ENCODE results near the gene MX1.

The MX1 gene

GRCh38 chr21:41437729-41438128, 11.7 kb downstream of the MX1 start:
- Histone ChIP-seq H3K4me3 (ENCODE audit: low read length) (no peak overlapping the region), H3K9me3 (ENCODE audit: insufficient read depth, low read depth, low read length) (peaks cover 7% of the 10 kb centered on the region), H3K27me3 (ENCODE audit: insufficient read depth, low read length) (no peaks in the 10 kb centered on the region), H3K4me1 (ENCODE audit: insufficient read depth, low read length) (no peaks in the 10 kb centered on the region; the same call in 1 of the 2 replicates), H3K36me3 (ENCODE audit: insufficient read depth, low read depth, low read length) (no peaks in the 10 kb centered on the region), H3K9ac (ENCODE audit: low read depth, low read length) (no peak overlapping the region), H3K27ac (ENCODE audit: low read length) (no peak overlapping the region)

DNA sequence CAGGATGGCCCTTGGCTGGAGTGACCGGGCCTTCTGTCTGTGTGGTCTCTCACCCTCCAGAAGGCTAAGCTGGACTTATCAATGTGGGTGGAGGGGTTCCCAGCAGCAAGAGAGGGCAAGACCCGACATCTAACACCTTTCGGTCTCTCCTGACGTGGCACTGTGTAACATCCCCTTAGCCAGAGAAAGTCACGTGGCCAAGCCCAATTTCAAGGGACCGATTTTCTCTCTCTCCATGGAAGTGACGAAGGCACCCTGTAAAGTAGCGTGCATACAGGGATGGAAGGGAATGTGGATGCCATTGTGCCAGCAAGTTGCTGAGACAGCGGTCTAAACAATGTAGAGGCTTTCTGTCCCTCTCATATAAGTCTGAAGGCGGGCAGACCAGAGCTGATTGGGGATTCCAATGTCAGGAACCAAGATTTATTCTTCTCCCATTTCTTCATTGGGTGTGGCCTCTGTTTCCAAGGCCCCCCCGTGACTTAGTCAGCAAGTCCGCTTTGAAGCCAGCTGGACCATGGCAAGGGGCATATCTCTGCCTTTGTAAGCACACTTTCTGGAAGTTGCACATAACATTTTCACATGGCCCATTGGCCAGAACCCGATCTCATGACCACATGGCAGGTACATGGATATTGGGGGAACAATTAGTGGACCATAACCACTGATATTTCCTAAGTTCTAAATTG, 12.5 kb downstream of the MX1 start:
- Histone ChIP-seq H3K4me1 (ENCODE audit: insufficient read depth, low read length) (no peaks in the 10 kb centered on the region), H3K9me3 (ENCODE audit: insufficient read depth, low read depth, low read length) (peaks cover 7% of the 10 kb centered on the region), H3K27ac (ENCODE audit: low read length) (no peak overlapping the region), H3K27me3 (ENCODE audit: insufficient read depth, low read length) (no peaks in the 10 kb centered on the region), H3K36me3 (ENCODE audit: insufficient read depth, low read depth, low read length) (no peaks in the 10 kb centered on the region), H3K9ac (ENCODE audit: low read depth, low read length) (no peak overlapping the region), H3K4me3 (ENCODE audit: low read length) (no peak overlapping the region)

- Histone ChIP-seq H3K27ac (ENCODE audit: low read length) (no peak overlapping the region), H3K4me1 (ENCODE audit: insufficient read depth, low read length) (no peaks in the 10 kb centered on the region), H3K36me3 (ENCODE audit: insufficient read depth, low read depth, low read length) (no peaks in the 10 kb centered on the region), H3K27me3 (ENCODE audit: insufficient read depth, low read length) (no peaks in the 10 kb centered on the region), H3K9ac (ENCODE audit: low read depth, low read length) (no peak overlapping the region), H3K4me3 (ENCODE audit: low read length) (no peak overlapping the region), H3K9me3 (ENCODE audit: insufficient read depth, low read depth, low read length) (peaks cover 7% of the 10 kb centered on the region)
These were observed 13.2 kb downstream of the MX1 start for GRCh38 chr21:41439248-41439647.

DNA sequence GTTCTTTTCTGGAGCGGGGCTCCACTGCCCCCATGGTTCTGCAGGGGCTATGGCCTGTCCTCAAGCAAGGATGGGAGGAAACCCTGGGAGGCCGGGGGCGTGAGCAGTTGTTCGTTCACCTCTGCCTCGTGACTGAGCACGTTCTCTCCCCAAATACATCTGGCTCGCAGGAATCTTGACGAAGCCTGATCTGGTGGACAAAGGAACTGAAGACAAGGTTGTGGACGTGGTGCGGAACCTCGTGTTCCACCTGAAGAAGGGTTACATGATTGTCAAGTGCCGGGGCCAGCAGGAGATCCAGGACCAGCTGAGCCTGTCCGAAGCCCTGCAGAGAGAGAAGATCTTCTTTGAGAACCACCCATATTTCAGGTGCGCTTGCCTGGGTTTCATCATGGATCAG, 15.5 kb downstream of the MX1 start:
- no peaks in the 10 kb centered on the region for H3K4me1 ChIP-seq (ENCODE audit: insufficient read depth, low read length)
- H3K4me3 ChIP-seq (ENCODE audit: low read length), result no peak overlapping the region
- no peaks in the 10 kb centered on the region for H3K27me3 ChIP-seq (ENCODE audit: insufficient read depth, low read length)
- H3K27ac ChIP-seq (ENCODE audit: low read length), result no peak overlapping the region
- no peaks in the 10 kb centered on the region for H3K36me3 ChIP-seq (ENCODE audit: insufficient read depth, low read depth, low read length)
- H3K9me3 ChIP-seq (ENCODE audit: insufficient read depth, low read depth, low read length), result no peaks in the 10 kb centered on the region
- no peak overlapping the region for H3K9ac ChIP-seq (ENCODE audit: low read depth, low read length)

- H3K9me3 ChIP-seq (ENCODE audit: insufficient read depth, low read depth, low read length), result no peaks in the 10 kb centered on the region
- H3K36me3 ChIP-seq (ENCODE audit: insufficient read depth, low read depth, low read length), result no peaks in the 10 kb centered on the region
These were observed 16.6 kb downstream of the MX1 start for GRCh38 chr21:41442481-41443186.

GRCh38 chr21:41443562-41443961, 17.5 kb downstream of the MX1 start:
- Histone ChIP-seq H3K4me3 (ENCODE audit: low read length) (no peak overlapping the region), H3K27me3 (ENCODE audit: insufficient read depth, low read length) (no peaks in the 10 kb centered on the region), H3K36me3 (ENCODE audit: insufficient read depth, low read depth, low read length) (no peaks in the 10 kb centered on the region), H3K9me3 (ENCODE audit: insufficient read depth, low read depth, low read length) (no peaks in the 10 kb centered on the region), H3K9ac (ENCODE audit: low read depth, low read length) (no peak overlapping the region), H3K27ac (ENCODE audit: low read length) (no peak overlapping the region), H3K4me1 (ENCODE audit: insufficient read depth, low read length) (no peaks in the 10 kb centered on the region)

More at GRCh38 chr21:41442481-41443186, 16.6 kb downstream of the MX1 start:
- Histone ChIP-seq H3K27me3 (ENCODE audit: insufficient read depth, low read length) (no peaks in the 10 kb centered on the region), H3K9ac (ENCODE audit: low read depth, low read length) (no peak overlapping the region), H3K4me1 (ENCODE audit: insufficient read depth, low read length) (no peaks in the 10 kb centered on the region), H3K27ac (ENCODE audit: low read length) (no peak overlapping the region), H3K4me3 (ENCODE audit: low read length) (no peak overlapping the region)

DNA sequence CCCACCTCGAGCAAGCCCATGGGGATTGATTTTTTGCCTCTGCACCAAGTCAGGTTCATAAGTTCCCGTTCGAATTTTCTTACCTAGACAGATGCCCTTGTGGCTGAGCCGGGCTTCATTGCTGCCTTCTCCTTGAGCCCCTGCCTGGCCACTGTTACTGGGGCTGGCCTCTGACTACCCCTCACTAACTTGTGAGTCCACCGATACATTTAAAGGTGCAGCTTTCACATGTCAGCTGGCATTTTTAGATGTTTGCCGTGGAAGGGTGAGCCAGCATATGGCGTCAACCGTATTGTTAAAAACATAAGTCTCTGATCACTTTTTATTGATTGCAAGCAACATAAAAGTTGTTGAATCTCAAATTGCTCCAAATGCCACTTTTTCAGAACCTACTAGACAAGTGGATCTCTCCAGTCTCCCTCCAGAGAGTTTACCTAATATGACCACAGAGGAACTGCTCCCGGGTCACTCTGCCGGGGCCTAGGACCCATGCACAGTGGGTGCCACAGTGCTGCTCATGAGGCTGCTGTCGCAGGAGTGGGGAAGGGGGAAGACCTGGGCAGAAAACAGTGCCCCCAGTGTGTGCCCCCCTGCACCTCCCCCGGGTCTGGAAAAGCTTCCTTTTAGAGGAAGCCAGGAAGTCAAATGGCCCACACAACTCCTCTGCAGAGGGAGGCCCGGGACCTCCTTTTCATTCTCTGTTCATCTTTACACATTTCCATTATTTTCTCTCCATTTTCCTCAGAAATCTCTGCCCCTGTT, 18.8 kb downstream of the MX1 start:
- H3K9ac ChIP-seq (ENCODE audit: low read depth, low read length), result no peak overlapping the region
- no peaks in the 10 kb centered on the region for H3K36me3 ChIP-seq (ENCODE audit: insufficient read depth, low read depth, low read length)
- H3K4me3 ChIP-seq (ENCODE audit: low read length), result no peak overlapping the region
- H3K9me3 ChIP-seq (ENCODE audit: insufficient read depth, low read depth, low read length), result no peaks in the 10 kb centered on the region
- no peaks in the 10 kb centered on the region for H3K27me3 ChIP-seq (ENCODE audit: insufficient read depth, low read length)
- no peaks in the 10 kb centered on the region for H3K4me1 ChIP-seq (ENCODE audit: insufficient read depth, low read length)
- no peak overlapping the region for H3K27ac ChIP-seq (ENCODE audit: low read length)

DNA sequence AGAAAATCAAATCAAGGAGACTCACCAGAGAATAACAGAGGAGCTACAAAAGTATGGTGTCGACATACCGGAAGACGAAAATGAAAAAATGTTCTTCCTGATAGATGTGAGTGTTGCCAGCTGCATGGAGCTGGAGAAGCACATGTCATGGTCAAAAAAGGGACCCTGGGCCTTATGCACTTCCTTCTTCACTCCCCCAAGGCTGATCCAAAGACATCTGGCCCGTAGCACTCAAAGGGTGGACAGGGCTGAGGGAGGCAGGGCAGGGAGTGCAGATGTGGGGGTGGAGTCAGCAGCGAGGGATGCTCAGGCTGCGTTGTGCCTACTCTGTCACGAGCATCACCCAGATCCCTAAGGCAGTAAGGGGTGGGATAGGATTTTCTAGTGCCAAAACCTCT, 19.4 kb downstream of the MX1 start:
- Histone ChIP-seq H3K4me1 (ENCODE audit: insufficient read depth, low read length) (no peaks in the 10 kb centered on the region), H3K4me3 (ENCODE audit: low read length) (no peak overlapping the region), H3K36me3 (ENCODE audit: insufficient read depth, low read depth, low read length) (no peaks in the 10 kb centered on the region), H3K9me3 (ENCODE audit: insufficient read depth, low read depth, low read length) (no peaks in the 10 kb centered on the region), H3K27me3 (ENCODE audit: insufficient read depth, low read length) (no peaks in the 10 kb centered on the region), H3K27ac (ENCODE audit: low read length) (no peak overlapping the region), H3K9ac (ENCODE audit: low read depth, low read length) (no peak overlapping the region)

DNA sequence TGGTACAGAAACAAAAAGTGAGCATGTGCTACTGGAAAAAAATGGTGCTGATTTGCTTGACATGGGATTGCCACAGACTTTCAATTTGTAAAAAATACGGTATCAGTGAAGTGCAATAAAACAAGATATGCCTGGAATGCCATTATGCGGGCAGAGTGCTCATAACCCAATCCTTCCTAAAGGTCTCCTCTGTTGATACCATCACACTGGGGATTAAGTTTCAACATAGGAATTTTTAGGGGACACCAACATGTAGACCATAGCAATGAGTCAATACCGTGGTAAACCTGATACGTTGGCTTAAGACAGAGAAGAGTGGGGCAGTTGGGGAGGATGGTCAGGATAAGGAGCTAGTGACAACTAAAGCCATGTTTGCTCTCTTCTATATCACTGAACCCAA, 20.5 kb downstream of the MX1 start:
- H3K9me3 ChIP-seq (ENCODE audit: insufficient read depth, low read depth, low read length), result no peaks in the 10 kb centered on the region
- H3K4me1 ChIP-seq (ENCODE audit: insufficient read depth, low read length), result no peaks in the 10 kb centered on the region
- H3K9ac ChIP-seq (ENCODE audit: low read depth, low read length), result no peak overlapping the region
- no peak overlapping the region for H3K4me3 ChIP-seq (ENCODE audit: low read length)
- H3K36me3 ChIP-seq (ENCODE audit: insufficient read depth, low read depth, low read length), result no peaks in the 10 kb centered on the region
- H3K27ac ChIP-seq (ENCODE audit: low read length), result no peak overlapping the region
- no peaks in the 10 kb centered on the region for H3K27me3 ChIP-seq (ENCODE audit: insufficient read depth, low read length)

DNA sequence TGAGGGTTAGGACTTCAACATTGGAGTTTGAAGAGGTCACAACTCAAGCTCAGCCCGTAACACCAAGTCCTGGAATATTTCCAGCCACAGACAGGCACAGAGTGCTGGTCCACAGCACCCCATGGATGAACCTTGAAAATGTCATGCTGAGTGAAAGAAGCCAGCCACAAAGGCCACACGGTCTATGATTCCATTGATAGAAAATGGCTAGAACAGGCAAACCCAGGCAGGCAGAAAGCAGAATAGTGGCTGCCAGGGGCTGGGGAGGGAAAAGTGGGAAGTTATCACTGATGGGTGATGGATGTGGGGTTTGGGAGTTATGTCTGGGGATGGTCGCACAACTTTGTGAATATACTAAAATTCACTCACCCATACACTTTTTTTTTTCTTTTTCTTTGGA, 21.3 kb downstream of the MX1 start:
- Histone ChIP-seq H3K9me3 (ENCODE audit: insufficient read depth, low read depth, low read length) (no peaks in the 10 kb centered on the region), H3K27ac (ENCODE audit: low read length) (no peak overlapping the region), H3K4me3 (ENCODE audit: low read length) (no peak overlapping the region), H3K27me3 (ENCODE audit: insufficient read depth, low read length) (no peaks in the 10 kb centered on the region), H3K9ac (ENCODE audit: low read depth, low read length) (no peak overlapping the region), H3K36me3 (ENCODE audit: insufficient read depth, low read depth, low read length) (no peaks in the 10 kb centered on the region), H3K4me1 (ENCODE audit: insufficient read depth, low read length) (no peaks in the 10 kb centered on the region)

- Histone ChIP-seq H3K9me3 (ENCODE audit: insufficient read depth, low read depth, low read length) (no peaks in the 10 kb centered on the region), H3K4me3 (ENCODE audit: low read length) (no peak overlapping the region), H3K27me3 (ENCODE audit: insufficient read depth, low read length) (no peaks in the 10 kb centered on the region), H3K4me1 (ENCODE audit: insufficient read depth, low read length) (peaks cover 3% of the 10 kb centered on the region), H3K27ac (ENCODE audit: low read length) (no peak overlapping the region), H3K9ac (ENCODE audit: low read depth, low read length) (no peak overlapping the region), H3K36me3 (ENCODE audit: insufficient read depth, low read depth, low read length) (no peaks in the 10 kb centered on the region)
These were observed 23.6 kb downstream of the MX1 start for GRCh38 chr21:41449613-41450012.
